HepG2 (cell line): Measurements from ENCODE around the gene HAS3. TPM values are rescaled to one million over a fixed set of nuclear protein-coding genes. Genes with fewer than 3 reads are reported as not detected.

ENCODE experiments used
- ATAC-seq: fragments of 200-7000 bp; cut with Tn5 transposase; 3 replicates; pipeline ENCODE4 v1.9.1; 2020; ENCODE audit warnings: mild to moderate bottlenecking, moderate library complexity
- BruUV-seq: library from RNA; stranded (reverse); fragments of 400-500 nt; replicated peaks from 2 replicates; lab custom pipeline; 2021; lab: Mats Ljungman, UMichigan
- CTCF ChIA-PET: fragments of 300-600 bp; formaldehyde crosslinking; extraction: SDS; loops from one replicate; lab custom pipeline; 2021; ENCODE audit warnings: low total read pairs, inconsistent platforms, low intra/inter-chr PET ratio; lab: Yijun Ruan, JAX
- POLR2A ChIA-PET: fragments of 350-600 bp; sonication (Branson Sonifier 250); formaldehyde crosslinking; loops from one replicate; lab custom pipeline; 2020; ENCODE audit warnings: antibody characterized with exemption, inconsistent platforms; lab: Yijun Ruan, JAX
- DNase-seq: peaks from one replicate; pipeline ENCODE4 v3.0.0-alpha.2; 2015; ENCODE audit warnings: low spot score
- FAIRE-seq: peaks from 3 replicates; lab custom pipeline; 2011; peaks lifted over from hg19 to GRCh38; lab: Jason Lieb, UNC
- H2AFZ ChIP-seq: one replicate; pipeline ENCODE4 v1.6.1; 2011; ENCODE audit warnings: low read length, inconsistent platforms
- H3K27ac ChIP-seq: fragments of 300-600 bp; 3 replicates; pipeline ENCODE4 v1.8.0; 2011; ENCODE audit warnings: mixed run types, mild to moderate bottlenecking, mixed read lengths, low read length, inconsistent platforms; ENCODE audit not compliant: insufficient read depth; ENCODE audit errors: extremely low read length
- H3K27me3 ChIP-seq, 2 experiments: fragments of 200-600 bp in 1 of 2; 2 replicates in 1 of 2; 3 replicates in 1 of 2; pipeline versions ENCODE4 v1.6.0 to v1.8.0; 2011; ENCODE audit warnings: low read length in 2 of 2, mild to moderate bottlenecking in 2 of 2, moderate library complexity in 2 of 2, inconsistent platforms in 1 of 2; ENCODE audit not compliant: insufficient read depth in 2 of 2, control insufficient read depth in 1 of 2
- H3K36me3 ChIP-seq, 2 experiments: fragments of 200-600 bp in 1 of 2; replicated peaks in 1 of 2; 2 replicates in 1 of 2; 3 replicates in 1 of 2; pipeline versions ENCODE4 v1.5.1 to v1.8.0; 2011; ENCODE audit warnings: low read length in 2 of 2, inconsistent platforms in 1 of 2; ENCODE audit not compliant: insufficient read depth in 2 of 2, control insufficient read depth in 1 of 2
- H3K4me1 ChIP-seq: 2 replicates; pipeline ENCODE4 v1.5.1; 2012; ENCODE audit warnings: low read length, inconsistent platforms; ENCODE audit not compliant: insufficient read depth
- H3K4me2 ChIP-seq: 2 replicates; pipeline ENCODE4 v1.6.0; 2011; ENCODE audit warnings: low read depth, low read length, inconsistent platforms
- H3K4me3 ChIP-seq, 3 experiments: fragments of 200-600 bp in 1 of 3; sonication (generic), shearing (Covaris generic) in 1 of 3; replicated peaks in 1 of 3; 2 replicates each; pipeline ENCODE4 v1.5.1; 2011 to 2016; ENCODE audit warnings: low read length in 3 of 3, inconsistent platforms in 2 of 3, low read depth in 2 of 3, mild to moderate bottlenecking in 2 of 3, control low read depth in 1 of 3, mixed read lengths in 1 of 3; ENCODE audit not compliant: insufficient read depth in 1 of 3
- H3K79me2 ChIP-seq: one replicate; pipeline ENCODE4 v1.6.1; 2011; ENCODE audit warnings: low read length, inconsistent platforms; ENCODE audit not compliant: insufficient read depth
- H3K9ac ChIP-seq: 2 replicates; pipeline ENCODE4 v1.6.0; 2011; ENCODE audit warnings: mild to moderate bottlenecking, low read depth, low read length, inconsistent platforms; ENCODE audit not compliant: insufficient read depth
- H3K9me3 ChIP-seq: 2 replicates; pipeline ENCODE4 v1.5.1; 2012; ENCODE audit warnings: mild to moderate bottlenecking, low read length
- H4K20me1 ChIP-seq: 2 replicates; pipeline ENCODE4 v1.6.0; 2011; ENCODE audit warnings: inconsistent platforms, mild to moderate bottlenecking, low read length, moderate library complexity; ENCODE audit not compliant: insufficient read depth
- CEBPB ChIP-seq: IDR thresholded peaks from 2 replicates; pipeline ENCODE4 v1.6.1; 2011; ENCODE audit warnings: low read depth, low read length, improper control_type of control experiment, borderline replicate concordance
- CTCF ChIP-seq: sonication (generic); formaldehyde crosslinking; IDR thresholded peaks from 2 replicates; pipeline ENCODE4 v1.5.0; 2020; ENCODE audit warnings: mild to moderate bottlenecking, missing genetic modification reagents, moderate library complexity
- POLR2AphosphoS2 ChIP-seq: IDR thresholded peaks from 2 replicates; pipeline ENCODE4 v1.6.1; 2011; ENCODE audit warnings: low read depth, low read length, improper control_type of control experiment
- REL ChIP-seq: sonication (generic); formaldehyde crosslinking; conservative IDR thresholded peaks from 2 replicates; pipeline ENCODE4 v1.8.0; 2022; ENCODE audit warnings: mild to moderate bottlenecking, missing genetic modification reagents, moderate library complexity
- SIX4 ChIP-seq: sonication (generic); formaldehyde crosslinking; IDR thresholded peaks from 2 replicates; pipeline ENCODE4 v1.4.0; 2020; ENCODE audit warnings: missing genetic modification reagents
- STAG1 ChIP-seq: sonication (generic); formaldehyde crosslinking; IDR thresholded peaks from 2 replicates; pipeline ENCODE4 v1.4.0; 2020; ENCODE audit warnings: missing genetic modification reagents
- ZBTB33 ChIP-seq: sonication (generic); formaldehyde crosslinking; IDR thresholded peaks from 2 replicates; pipeline ENCODE4 v1.4.0; 2020; ENCODE audit warnings: missing genetic modification reagents
- ZFP90 ChIP-seq: sonication (generic); formaldehyde crosslinking; IDR thresholded peaks from 2 replicates; pipeline ENCODE4 v1.8.0; 2022; ENCODE audit warnings: missing genetic modification reagents, mild to moderate bottlenecking, inconsistent platforms, borderline replicate concordance
- ZNF124 ChIP-seq: sonication (generic); formaldehyde crosslinking; IDR thresholded peaks from 2 replicates; pipeline ENCODE4 v1.4.0; 2020; ENCODE audit warnings: missing genetic modification reagents
- ZNF142 ChIP-seq: sonication (generic); formaldehyde crosslinking; IDR thresholded peaks from 2 replicates; pipeline ENCODE4 v1.4.0; 2020; ENCODE audit warnings: missing genetic modification reagents
- ZNF205 ChIP-seq: IDR thresholded peaks from 2 replicates; pipeline ENCODE4 v1.6.1; 2018; ENCODE audit warnings: missing biosample characterization, missing genetic modification reagents
- ZNF329 ChIP-seq: sonication (generic); formaldehyde crosslinking; IDR thresholded peaks from 2 replicates; pipeline ENCODE4 v1.9.0; 2021; ENCODE audit warnings: low read depth, mild to moderate bottlenecking, missing genetic modification reagents
- ZNF747 ChIP-seq: sonication (generic); formaldehyde crosslinking; IDR thresholded peaks from 2 replicates; pipeline ENCODE4 v1.8.1; 2023; ENCODE audit warnings: missing genetic modification reagents, mild to moderate bottlenecking, borderline replicate concordance
- WGBS: methylation state at CpG from one replicate; pipeline ENCODE4 v1.1.6; 2017; ENCODE audit warnings: low lambda C conversion rate; 5-methylcytosine and 5-hydroxymethylcytosine counted together
- in situ Hi-C: cut with HindIII; loops from 2 replicates; pipeline ENCODE4 v1.10.0; 2017; ENCODE audit warnings: low pct_unique_long_range_greater_than_20kb; ENCODE audit not compliant: extremely low pct_ligation_motif_present
- intact Hi-C: fragments of 100-400 bp; cut with micrococcal nuclease; formaldehyde crosslinking; loops from one replicate; pipeline ENCODE4 v1.10.0; 2022; ENCODE audit not compliant: unreplicated experiment
- polyA plus RNA-seq, 8 experiments: library from polyadenylated mRNA; depleted of rRNA in 3 of 8; stranded (reverse) in 7 of 8; unstranded in 1 of 8; fragments of >200 nt; fragmentation: Illumina TruSeq in 4 of 8; extraction: Trizol in 4 of 8; gene quantifications; 2 replicates each; pipeline versions ENCODE4 v1.2.1 to v1.2.3, GENCODE V29; 2011 to 2016; ENCODE audit warnings: low read depth in 4 of 8, missing spikeins in 1 of 8, mixed read lengths in 1 of 8; ENCODE audit not compliant: insufficient read depth in 1 of 8
- total RNA-seq, 5 experiments: library from RNA; depleted of rRNA; stranded (reverse); fragments of >200 nt; fragmentation: Illumina TruSeq; extraction: Trizol; gene quantifications; 2 replicates each; pipeline ENCODE4 v1.2.3, GENCODE V29; 2016; ENCODE audit warnings: low read depth in 1 of 5

Gene HAS3
- total and polyA plus RNA-seq, 2 of the 13 experiments (the other 11 are each of a cell fraction or from before 2014, with no cell fraction given), result 0.04 to 0.30 TPM

- in situ Hi-C loops (no loop called here), intact Hi-C loops (loop anchor here (2.0 kb wide), 1 partner anchor 78 kb away; no protein-coding TSS in a partner anchor)
- TF ChIP-seq ZFP90 (CRISPR knock-in tag) (no peak), CEBPB (peak; percentile 2; the same call in 1 of the 2 replicates), ZNF205 (CRISPR knock-in tag) (no peak), ZNF124 (CRISPR knock-in tag) (no peak), ZNF142 (CRISPR knock-in tag) (no peak), CTCF (CRISPR knock-in tag) (0 out of 2 replicates have a peak, but pooled peaks have one; percentile 10), ZBTB33 (peak; percentile 86), STAG1 (peak; percentile 9; the same call in 1 of the 2 replicates), POLR2AphosphoS2 (no peak), ZNF747 (CRISPR knock-in tag) (no peak), ZNF329 (CRISPR knock-in tag) (no peak), SIX4 (no peak), REL (CRISPR knock-in tag) (no peak)
- FAIRE-seq, result no peak
- Histone ChIP-seq H3K9me3 (no peaks in the 10 kb centered on the region), H3K4me1 (peaks cover 41% of the 10 kb centered on the region), H4K20me1 (no peaks in the 10 kb centered on the region), H3K9ac (no peak overlapping the region), H3K36me3 (no peaks in the 10 kb centered on the region), H3K4me2 (no peak overlapping the region), H3K79me2 (no peaks in the 10 kb centered on the region), H2AFZ (no peak overlapping the region), H3K27ac (no peak overlapping the region), H3K27me3 (no peaks in the 10 kb centered on the region), H3K4me3 (no peak overlapping the region)
- ChIA-PET CTCF (no interaction called here), POLR2A (no interaction called here)
- DNase-seq, result peak; percentile 38
- WGBS, result 90% methylated on average over 10 of the region's 10 CpGs
- no peak for ATAC-seq
- BruUV-seq, result no TSS peak
Measured at GRCh38 chr16:69073181-69073702, 32.2 kb upstream of the HAS3 start.
